GM18909 (cell line): Measurements from ENCODE around the gene C1orf167.

Experiments
- ATAC-seq: cut with Tn5 transposase; IDR thresholded peaks from one replicate; pipeline ENCODE4 v1.9.1; 2021; ENCODE audit warnings: mild to moderate bottlenecking; ENCODE audit not compliant: unreplicated experiment, poor library complexity

C1orf167 gene

GRCh38 chr1:11735854-11736745, 25.9 kb upstream of the C1orf167 start, which contains the start of gene AGTRAP:
AGTRAP (plus strand) TSS chr1:11736136; CDS start chr1:11736209, 73 bp downstream.
- ATAC-seq: peak; percentile 54

DNA sequence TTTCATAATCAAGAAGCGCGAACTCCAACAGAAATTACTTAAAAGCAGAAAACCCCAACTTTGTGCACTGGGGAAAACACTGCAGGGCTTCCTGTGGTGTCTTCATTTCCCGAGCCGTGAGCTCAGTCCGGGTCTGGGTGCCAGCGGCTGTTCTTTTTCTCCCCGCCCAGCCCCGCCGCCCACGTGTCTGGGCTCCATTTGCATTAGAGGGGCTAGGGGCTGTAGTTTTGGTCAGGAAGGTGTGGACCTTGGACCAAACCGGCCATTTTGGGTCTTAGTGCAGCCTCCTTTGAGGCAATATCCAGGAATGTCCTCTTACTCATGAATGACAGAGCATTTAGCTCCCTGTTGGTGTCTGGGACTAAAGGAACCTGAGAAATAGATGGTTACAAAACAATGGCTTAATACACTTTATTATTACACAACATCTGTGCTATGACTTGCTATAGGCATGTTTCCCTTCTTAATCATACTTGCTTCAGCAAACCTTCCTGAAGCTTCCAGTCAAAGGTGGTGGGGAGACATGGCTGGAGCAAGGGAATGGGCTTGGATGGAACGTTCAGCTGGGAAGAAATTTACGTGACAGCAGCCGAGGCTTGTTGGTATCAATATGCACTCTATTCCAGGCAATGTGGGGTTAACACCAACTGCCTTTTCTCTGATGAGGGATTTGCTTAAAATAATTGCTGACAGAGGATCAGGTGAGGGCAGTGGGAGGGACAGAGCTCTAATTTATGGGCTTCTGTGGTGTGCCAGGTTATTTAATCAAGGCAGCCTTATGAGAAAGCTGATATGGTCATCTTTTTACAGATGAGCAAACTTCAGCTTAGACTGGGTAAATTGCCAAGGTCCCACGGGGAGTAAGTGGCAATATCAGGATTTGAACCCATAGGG, 25.0 kb upstream of the C1orf167 start:
- ATAC-seq: no peak

GRCh38 chr1:11738096-11738495, 23.9 kb upstream of the C1orf167 start:
- ATAC-seq: no peak

DNA sequence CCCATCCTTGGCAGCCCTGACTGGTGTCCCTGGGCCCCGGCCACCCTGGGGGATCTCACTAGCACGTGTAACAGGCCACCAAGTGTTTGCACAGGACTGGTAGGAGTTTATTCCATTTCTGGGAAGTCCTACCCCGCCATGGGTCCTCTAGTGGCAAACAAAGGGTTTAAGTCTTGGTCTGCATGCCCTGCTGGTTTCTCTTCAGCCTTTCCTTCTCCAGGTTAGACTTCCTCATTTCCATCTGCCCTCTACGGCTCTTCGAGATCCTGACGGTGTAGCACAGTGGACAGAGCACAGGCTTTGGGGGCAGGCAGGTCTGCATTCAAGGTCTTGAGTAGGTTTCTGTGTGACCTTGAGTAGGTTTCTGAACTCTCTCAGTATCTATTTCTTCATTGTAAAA, 23.2 kb upstream of the C1orf167 start:
- ATAC-seq: no peak

DNA sequence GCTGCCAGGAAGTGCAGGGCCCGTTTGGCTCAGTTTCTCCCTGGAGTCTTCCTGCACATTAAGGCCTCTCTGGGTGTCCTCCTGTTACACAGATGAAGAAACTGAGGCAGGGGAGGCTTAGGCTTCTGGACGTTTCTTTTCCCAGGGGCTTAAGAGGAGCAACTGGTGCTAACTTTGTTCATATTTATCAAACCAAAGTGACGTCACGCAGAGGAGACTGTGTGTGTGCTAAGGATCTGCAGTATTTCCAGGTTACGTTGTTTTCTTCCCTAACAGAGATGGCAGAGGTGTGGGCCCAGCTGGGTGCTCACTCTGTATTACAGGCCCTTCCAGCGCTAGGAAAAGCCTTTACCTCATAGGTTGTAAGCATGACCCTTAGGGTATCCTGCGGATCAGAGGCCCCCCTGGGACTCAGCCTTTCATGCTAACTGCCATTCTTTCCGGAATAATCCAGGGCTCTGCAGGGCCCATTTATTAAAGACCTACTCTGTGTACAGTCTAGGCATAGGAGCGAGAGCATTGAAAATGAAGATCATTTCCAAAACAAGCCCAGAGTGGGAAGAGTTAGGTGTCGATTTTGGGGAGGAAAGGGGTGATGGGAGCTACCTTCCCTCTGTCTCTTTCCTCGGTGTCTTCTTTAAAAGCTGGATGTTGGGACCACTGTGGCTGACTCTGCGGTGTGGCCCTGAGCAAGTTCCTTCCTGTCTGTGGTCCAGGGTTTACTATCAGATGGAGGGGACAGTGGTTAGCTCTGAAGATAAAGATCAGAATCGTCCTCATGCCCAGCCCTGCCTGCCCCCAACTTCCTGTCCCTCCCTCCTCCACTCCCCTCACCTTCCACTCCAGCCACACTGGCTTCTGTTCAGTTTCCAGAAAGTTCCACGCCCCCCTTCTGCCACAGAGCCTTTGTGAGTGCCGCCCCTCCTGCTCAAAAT, 21.5 kb upstream of the C1orf167 start:
- ATAC-seq: peak; percentile 40

GRCh38 chr1:11741482-11741881, 20.5 kb upstream of the C1orf167 start:
- ATAC-seq: no peak

- ATAC-seq: no peak
These were observed 20.0 kb upstream of the C1orf167 start for GRCh38 chr1:11741919-11742558.

DNA sequence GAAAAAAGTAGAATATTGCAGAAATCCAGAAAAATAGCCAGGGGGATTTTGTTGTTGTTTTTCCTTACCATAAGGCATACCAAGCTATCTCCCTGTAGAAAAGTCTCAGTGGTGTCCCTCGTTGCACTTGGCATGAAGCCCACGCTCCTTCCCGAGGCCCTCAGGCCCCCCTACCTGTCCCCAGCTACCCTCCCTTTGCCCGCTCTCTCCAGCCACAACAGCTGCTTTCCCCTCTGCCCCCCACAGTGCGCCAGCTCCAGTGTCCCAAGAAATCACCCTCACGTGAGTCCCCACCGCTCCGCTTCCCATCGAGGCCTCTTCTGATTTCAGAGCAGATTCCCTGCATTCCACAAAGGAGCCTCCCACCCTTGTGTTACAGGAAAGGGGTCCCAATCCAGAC, 17.7 kb upstream of the C1orf167 start:
- ATAC-seq: no peak

DNA sequence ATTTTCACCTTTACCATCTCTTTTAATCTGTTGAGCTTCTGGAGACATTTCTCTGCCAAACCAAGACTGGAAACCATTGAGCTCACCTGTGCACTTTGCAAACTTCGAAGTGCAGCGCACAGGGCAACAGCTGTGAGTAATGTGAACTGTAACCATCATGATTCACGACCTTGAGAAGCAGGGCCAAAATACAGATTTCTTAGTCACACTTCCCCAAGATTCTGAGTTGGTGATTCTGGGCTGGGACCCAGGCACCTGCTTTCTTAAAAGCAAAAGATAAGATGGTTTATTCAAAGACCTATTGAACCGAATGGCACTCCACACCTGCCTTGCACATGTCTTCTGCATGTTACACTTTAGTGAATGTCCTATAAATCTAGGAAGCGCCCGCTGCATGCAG, 15.9 kb upstream of the C1orf167 start:
- no peak for ATAC-seq

DNA sequence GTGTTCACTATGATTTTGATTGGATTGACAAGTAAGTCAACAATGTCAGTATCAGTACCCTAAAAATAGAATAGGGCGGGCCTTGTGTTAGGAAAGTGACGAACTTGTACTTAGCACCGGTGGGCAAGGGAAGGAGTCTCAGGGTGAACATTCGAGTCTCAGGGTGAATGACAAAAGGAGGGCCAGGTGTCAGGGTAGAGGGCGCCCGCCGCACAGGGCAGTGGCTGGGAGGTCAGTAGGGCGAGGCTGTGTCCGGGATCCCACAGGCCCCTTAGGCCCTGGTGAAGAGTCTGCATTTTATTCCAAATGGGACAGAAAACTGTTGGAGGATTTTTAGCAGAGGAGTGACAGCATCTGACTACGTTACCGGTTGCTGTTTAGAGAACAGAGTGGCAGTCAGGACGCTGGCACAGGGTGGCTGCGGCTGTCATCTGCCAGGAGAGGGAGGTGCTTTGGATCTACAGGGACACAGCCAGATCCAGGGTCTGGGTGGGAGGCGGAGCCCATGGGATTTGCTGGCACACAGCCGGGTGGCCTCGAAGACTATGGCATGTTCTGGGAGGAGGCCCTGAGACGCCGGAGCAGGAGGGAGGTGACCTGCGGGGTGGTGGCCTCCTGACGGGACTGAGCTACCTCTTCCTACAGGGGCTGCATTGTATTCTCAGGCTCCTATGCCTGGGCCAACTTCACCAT, 15.1 kb upstream of the C1orf167 start:
- no peak for ATAC-seq

DNA sequence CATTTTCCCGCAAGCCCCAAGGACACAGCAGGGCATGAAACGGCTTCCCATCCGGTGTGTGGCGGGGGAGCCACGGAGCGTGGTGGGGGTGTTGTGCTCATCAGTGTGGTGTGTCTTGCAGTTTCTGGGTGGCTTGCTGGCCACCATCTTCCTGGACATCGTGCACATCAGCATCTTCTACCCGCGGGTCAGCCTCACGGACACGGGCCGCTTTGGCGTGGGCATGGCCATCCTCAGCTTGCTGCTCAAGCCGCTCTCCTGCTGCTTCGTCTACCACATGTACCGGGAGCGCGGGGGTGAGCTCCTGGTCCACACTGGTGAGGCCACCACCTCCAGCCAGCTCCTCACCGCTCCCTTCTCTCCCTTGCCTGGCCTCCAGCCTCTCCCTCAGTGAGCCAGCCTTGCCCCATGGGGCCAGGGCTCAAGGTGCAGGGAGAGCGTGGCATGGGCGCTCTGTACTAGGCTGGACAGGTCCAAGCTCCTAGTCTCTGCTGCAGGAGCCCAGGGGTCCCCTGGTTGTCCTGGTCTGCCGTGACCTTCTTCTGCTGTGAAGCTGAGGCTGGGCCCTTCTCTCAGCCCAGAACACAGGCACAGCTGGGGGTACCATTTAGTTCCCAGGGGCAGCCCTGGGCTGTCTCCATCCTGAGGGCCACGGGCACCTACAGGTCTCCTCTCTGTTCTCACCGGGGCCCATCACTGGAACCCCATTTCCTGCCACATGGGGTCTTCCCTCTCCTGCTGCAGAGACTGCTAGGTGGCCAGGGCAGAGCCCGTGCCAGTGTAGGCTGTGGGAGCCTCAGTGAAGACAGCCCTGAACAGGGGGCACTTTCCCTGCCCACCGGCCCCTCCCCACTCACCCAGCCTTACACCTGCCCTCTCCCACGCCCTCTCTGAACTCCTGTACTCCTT, 13.4 kb upstream of the C1orf167 start:
- ATAC-seq: peak; percentile 8

- ATAC-seq: peak; percentile 56
These were observed 12.7 kb upstream of the C1orf167 start for GRCh38 chr1:11749203-11749689.

- ATAC-seq: no peak
These were observed 12.0 kb upstream of the C1orf167 start for GRCh38 chr1:11749996-11750395.

- ATAC-seq: no peak
These were observed 10.9 kb upstream of the C1orf167 start for GRCh38 chr1:11751087-11751486.

DNA sequence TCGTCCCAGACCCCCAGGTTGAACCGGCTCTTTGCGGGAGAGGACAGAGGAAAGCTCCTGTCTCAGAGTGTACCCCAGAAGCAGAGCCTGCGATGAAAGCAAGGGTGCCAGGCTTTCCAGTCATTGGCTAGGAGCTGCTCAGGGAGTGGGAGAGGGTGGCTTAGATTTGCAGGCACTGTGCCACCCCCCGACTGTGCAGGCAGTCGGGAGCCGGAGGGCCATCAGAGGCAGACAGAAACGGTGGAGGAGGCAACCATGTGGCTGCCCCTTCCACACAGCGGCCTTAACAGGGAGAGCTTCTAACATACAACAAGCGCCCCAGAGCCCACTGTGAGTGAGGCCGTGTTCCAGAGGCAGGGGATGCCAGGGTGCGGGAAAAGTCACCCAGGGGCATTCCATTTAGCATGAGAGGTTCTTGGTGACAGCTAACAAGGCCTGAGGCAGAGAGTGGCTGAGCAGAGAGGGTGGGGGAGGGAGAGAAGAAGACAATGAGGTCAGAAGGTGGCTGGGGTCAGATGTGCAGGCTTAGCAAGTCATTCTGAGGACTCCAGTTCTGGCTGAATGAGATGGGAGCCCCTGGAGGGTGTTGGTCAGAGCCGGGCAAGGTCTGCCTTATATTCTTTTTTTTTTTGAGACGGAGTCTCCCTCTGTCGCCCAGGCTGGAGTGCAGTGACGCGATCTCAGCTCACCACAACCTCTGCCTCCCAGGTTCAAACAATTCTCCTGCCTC, 9.5 kb upstream of the C1orf167 start:
- no peak for ATAC-seq

DNA sequence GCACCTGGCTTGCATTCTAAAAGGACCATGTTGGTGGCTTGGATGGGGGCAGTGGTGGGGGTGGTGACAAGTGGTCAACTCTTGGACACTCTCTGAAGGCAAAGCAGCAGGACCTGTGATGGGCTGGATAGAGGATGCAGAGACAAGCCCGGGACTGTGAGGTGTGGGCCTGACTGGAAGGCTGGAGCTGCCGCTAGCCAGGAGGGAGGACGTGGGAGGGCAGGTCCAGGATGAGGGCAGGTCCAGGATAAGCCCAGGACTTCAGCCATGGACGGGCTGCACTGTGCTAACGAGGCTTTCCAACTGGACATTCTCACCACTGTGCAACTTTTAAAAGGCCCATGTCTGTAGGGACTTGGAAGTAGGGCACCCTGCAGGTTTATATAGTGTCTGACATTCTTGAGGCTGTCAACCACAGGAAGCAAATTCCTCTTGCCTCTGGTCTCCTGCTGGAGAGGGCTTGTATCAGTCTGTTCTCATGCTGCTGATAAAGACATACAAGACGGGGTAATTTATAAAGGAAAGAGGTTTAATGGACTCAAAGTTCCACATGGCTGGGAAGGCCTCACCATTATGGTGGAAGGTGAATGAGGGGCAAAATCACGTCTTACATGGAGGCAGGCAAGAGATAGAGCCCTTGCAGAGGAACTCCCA, 8.3 kb upstream of the C1orf167 start:
- no peak for ATAC-seq

DNA sequence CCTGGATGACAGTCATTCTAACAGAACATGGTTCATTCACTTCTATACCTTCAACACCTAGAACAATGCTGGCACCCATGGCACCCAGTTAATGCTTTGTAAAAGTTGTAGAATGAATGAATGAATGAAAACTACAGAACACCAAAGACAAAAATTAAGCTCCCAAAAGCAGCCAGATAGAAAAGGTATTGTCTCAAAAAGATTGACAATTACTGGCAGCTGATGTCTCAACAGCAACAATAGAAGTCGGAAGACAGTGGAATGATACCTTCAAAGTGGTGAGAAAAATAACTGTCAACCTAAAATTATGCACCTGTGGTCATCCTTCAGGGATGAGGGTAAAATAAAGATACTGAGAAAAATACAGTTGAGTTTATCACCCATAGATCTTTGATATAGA, 4.9 kb upstream of the C1orf167 start:
- ATAC-seq: no peak
